Trophoblast cell (in vitro differentiated cells and primary cell): Measurements from ENCODE around the gene PPM1H.
A peak's percentile ranks its signal among the peaks of the same experiment; 100 is the strongest.

Experiments
- DNase-seq, 2 donors: peaks; one replicate each; pipeline ENCODE4 v3.0.0-alpha.2; 2016
- H2AFZ ChIP-seq: 2 replicates; pipeline ENCODE4 v1.6.1; 2013; ENCODE audit warnings: low read length, moderate library complexity, mild to moderate bottlenecking; ENCODE audit not compliant: insufficient read depth, poor library complexity
- H2AK5ac ChIP-seq: 2 replicates; pipeline ENCODE4 v1.6.1; 2013; ENCODE audit warnings: mild to moderate bottlenecking, low read length
- H2BK120ac ChIP-seq: 2 replicates; pipeline ENCODE4 v1.6.1; 2013; ENCODE audit warnings: low read length, mild to moderate bottlenecking, moderate library complexity; ENCODE audit not compliant: insufficient read depth, poor library complexity
- H2BK12ac ChIP-seq: 2 replicates; pipeline ENCODE4 v1.6.1; 2013; ENCODE audit warnings: mild to moderate bottlenecking, low read length, moderate library complexity
- H2BK5ac ChIP-seq: 2 replicates; pipeline ENCODE4 v1.6.1; 2013; ENCODE audit warnings: low read length, low read depth, moderate library complexity, mild to moderate bottlenecking; ENCODE audit not compliant: poor library complexity
- H3K14ac ChIP-seq: 2 replicates; pipeline ENCODE4 v1.6.1; 2013; ENCODE audit warnings: mild to moderate bottlenecking, low read length
- H3K18ac ChIP-seq: 2 replicates; pipeline ENCODE4 v1.6.1; 2013; ENCODE audit warnings: mild to moderate bottlenecking, low read length
- H3K23ac ChIP-seq: 2 replicates; pipeline ENCODE4 v1.6.1; 2013; ENCODE audit warnings: low read length
- H3K27ac ChIP-seq: 2 replicates; pipeline ENCODE4 v1.5.1; 2013; ENCODE audit warnings: low read depth, mild to moderate bottlenecking, inconsistent platforms, low read length, moderate library complexity
- H3K27me3 ChIP-seq: 2 replicates; pipeline ENCODE4 v1.6.1; 2013; ENCODE audit warnings: inconsistent platforms, mild to moderate bottlenecking, low read length, moderate library complexity; ENCODE audit not compliant: insufficient read depth
- H3K36me3 ChIP-seq, 2 experiments: 1 replicate in 1 of 2; 2 replicates in 1 of 2; pipeline ENCODE4 v1.6.1; 2013; ENCODE audit warnings: low read length in 2 of 2, mild to moderate bottlenecking in 2 of 2, moderate library complexity in 1 of 2; ENCODE audit not compliant: insufficient read depth in 2 of 2, control insufficient read depth in 1 of 2
- H3K4ac ChIP-seq: 2 replicates; pipeline ENCODE4 v1.6.1; 2013; ENCODE audit warnings: low read depth, mild to moderate bottlenecking, low read length, moderate library complexity
- H3K4me1 ChIP-seq, 2 experiments: 1 replicate in 1 of 2; 2 replicates in 1 of 2; pipeline ENCODE4 v1.6.1; 2013; ENCODE audit warnings: low read length in 2 of 2, mild to moderate bottlenecking in 2 of 2, moderate library complexity in 1 of 2; ENCODE audit not compliant: insufficient read depth in 2 of 2, control insufficient read depth in 1 of 2
- H3K4me2 ChIP-seq: 2 replicates; pipeline ENCODE4 v1.6.1; 2013; ENCODE audit warnings: inconsistent platforms, mild to moderate bottlenecking, low read length, moderate library complexity
- H3K4me3 ChIP-seq: 2 replicates; pipeline ENCODE4 v1.5.1; 2013; ENCODE audit warnings: mild to moderate bottlenecking, low read depth, low read length, inconsistent platforms
- H3K79me1 ChIP-seq: one replicate; pipeline ENCODE4 v1.6.1; 2013; ENCODE audit warnings: low read length
- H3K79me2 ChIP-seq: 2 replicates; pipeline ENCODE4 v1.6.1; 2013; ENCODE audit warnings: low read length, mild to moderate bottlenecking; ENCODE audit not compliant: control insufficient read depth, insufficient read depth, poor library complexity
- H3K9ac ChIP-seq: 2 replicates; pipeline ENCODE4 v1.6.1; 2013; ENCODE audit warnings: mild to moderate bottlenecking, low read length
- H3K9me3 ChIP-seq: 2 replicates; pipeline ENCODE4 v1.6.1; 2013; ENCODE audit warnings: low read depth, mild to moderate bottlenecking, control low read depth, inconsistent platforms, low read length; ENCODE audit not compliant: insufficient read depth
- H4K12ac ChIP-seq: 2 replicates; pipeline ENCODE4 v1.6.1; 2013; ENCODE audit warnings: low read depth, mild to moderate bottlenecking, low read length, moderate library complexity
- H4K8ac ChIP-seq: 2 replicates; pipeline ENCODE4 v1.6.1; 2013; ENCODE audit warnings: low read depth, mild to moderate bottlenecking, low read length, moderate library complexity
- H4K91ac ChIP-seq: one replicate; pipeline ENCODE4 v1.6.1; 2013; ENCODE audit warnings: low read depth, mild to moderate bottlenecking, low read length, moderate library complexity
- WGBS: extraction: QIAGEN DNeasy Blood & Tissue Kit; methylation state at CpG from one replicate; pipeline ENCODE4 v1.1.7; 2013; ENCODE audit warnings: missing lambda C conversion rate; ENCODE audit not compliant: insufficient read length, insufficient coverage; ENCODE audit errors: extremely low coverage; 5-methylcytosine and 5-hydroxymethylcytosine counted together

The PPM1H gene

GRCh38 chr12:62603061-62603810, 331.7 kb downstream of the PPM1H start:
- Histone ChIP-seq H4K91ac (peak overlapping the region; percentile 95), H2BK120ac (peak overlapping the region; percentile 89), H4K12ac (peak overlapping the region; percentile 92), H3K4me2 (peak overlapping the region; percentile 80), H3K14ac (peak overlapping the region; percentile 84), H3K4me1 (no peaks in the 10 kb centered on the region), H4K8ac (peak overlapping the region; percentile 99), H3K9ac (peak overlapping the region; percentile 99), H3K4ac (peak overlapping the region; percentile 98), H3K27ac (peak overlapping the region; percentile 100), H2AFZ (peak overlapping the region; percentile 95), H2BK5ac (peak overlapping the region; percentile 97), H3K23ac (peak overlapping the region; percentile 1), H2BK12ac (peak overlapping the region; percentile 10), H3K27me3 (no peaks in the 10 kb centered on the region), H2AK5ac (peak overlapping the region; percentile 74), H3K36me3 (no peaks in the 10 kb centered on the region), H3K9me3 (no peaks in the 10 kb centered on the region), H3K79me2 (peaks cover 16% of the 10 kb centered on the region), H3K4me3 (peak overlapping the region; percentile 88), H3K79me1 (peaks cover 17% of the 10 kb centered on the region), H3K18ac (peak overlapping the region; percentile 94)
- DNase-seq = peak; percentile 89 to 90
- no CpG with 5 or more reads among the region's 94 CpGs for WGBS

- H3K27me3 ChIP-seq = no peaks in the 10 kb centered on the region
- peaks cover 16% of the 10 kb centered on the region for H3K79me2 ChIP-seq
- H3K18ac ChIP-seq = peak overlapping the region; percentile 94
- peak; percentile 94 to 97 for DNase-seq
- H2BK5ac ChIP-seq = peak overlapping the region; percentile 97
- H2BK12ac ChIP-seq = peak overlapping the region; percentile 10
- no peaks in the 10 kb centered on the region for H3K4me1 ChIP-seq
- no peak overlapping the region for H3K23ac ChIP-seq
- no peaks in the 10 kb centered on the region for H3K36me3 ChIP-seq
- H3K79me1 ChIP-seq = peaks cover 17% of the 10 kb centered on the region
- peak overlapping the region; percentile 89 for H2BK120ac ChIP-seq
- H3K9me3 ChIP-seq = no peaks in the 10 kb centered on the region
- WGBS = no CpG with 5 or more reads among the region's 66 CpGs
- peak overlapping the region; percentile 99 for H3K9ac ChIP-seq
- H3K4me2 ChIP-seq = peak overlapping the region; percentile 80
- H4K8ac ChIP-seq = peak overlapping the region; percentile 99
- H2AFZ ChIP-seq = peak overlapping the region; percentile 95
- H4K91ac ChIP-seq = peak overlapping the region; percentile 95
- H3K14ac ChIP-seq = peak overlapping the region; percentile 84
- peak overlapping the region; percentile 74 for H2AK5ac ChIP-seq
- H4K12ac ChIP-seq = peak overlapping the region; percentile 92
- peak overlapping the region; percentile 98 for H3K4ac ChIP-seq
- peak overlapping the region; percentile 100 for H3K27ac ChIP-seq
- H3K4me3 ChIP-seq = peak overlapping the region; percentile 88
Observed at GRCh38 chr12:62602255-62603060, 332.5 kb downstream of the PPM1H start.

GRCh38 chr12:62601765-62602164, 333.2 kb downstream of the PPM1H start:
- Histone ChIP-seq H2AK5ac (no peak overlapping the region), H2BK5ac (no peak overlapping the region), H4K91ac (no peak overlapping the region), H4K8ac (peak overlapping the region; percentile 19), H3K27me3 (no peaks in the 10 kb centered on the region), H2AFZ (no peak overlapping the region), H3K79me2 (peaks cover 16% of the 10 kb centered on the region), H3K14ac (no peak overlapping the region), H3K18ac (no peak overlapping the region), H3K27ac (no peak overlapping the region), H3K23ac (no peak overlapping the region), H3K4me2 (no peak overlapping the region), H2BK12ac (no peak overlapping the region), H3K9ac (no peak overlapping the region), H2BK120ac (no peak overlapping the region), H3K4me1 (no peaks in the 10 kb centered on the region), H3K4me3 (no peak overlapping the region), H3K4ac (no peak overlapping the region), H3K79me1 (peaks cover 17% of the 10 kb centered on the region), H4K12ac (no peak overlapping the region), H3K9me3 (no peaks in the 10 kb centered on the region), H3K36me3 (no peaks in the 10 kb centered on the region)
- no CpG with 5 or more reads among the region's 2 CpGs for WGBS
- DNase-seq = no peak

- Histone ChIP-seq H4K12ac (no peak overlapping the region), H3K36me3 (no peaks in the 10 kb centered on the region), H4K8ac (no peak overlapping the region), H3K79me2 (peaks cover 16% of the 10 kb centered on the region), H3K14ac (no peak overlapping the region), H3K23ac (no peak overlapping the region), H3K4me3 (no peak overlapping the region), H2AFZ (no peak overlapping the region), H3K79me1 (peaks cover 17% of the 10 kb centered on the region), H3K9ac (no peak overlapping the region), H3K18ac (no peak overlapping the region), H4K91ac (no peak overlapping the region), H2BK5ac (no peak overlapping the region), H3K27ac (no peak overlapping the region), H3K4me2 (no peak overlapping the region), H3K27me3 (no peaks in the 10 kb centered on the region), H3K4ac (no peak overlapping the region), H2BK12ac (no peak overlapping the region), H2AK5ac (no peak overlapping the region), H2BK120ac (no peak overlapping the region), H3K4me1 (no peaks in the 10 kb centered on the region), H3K9me3 (no peaks in the 10 kb centered on the region)
- peak in 1 of 2 donors; percentile 9 for DNase-seq
- WGBS = no CpG with 5 or more reads among the region's 5 CpGs
Observed at GRCh38 chr12:62599854-62600437, 335.0 kb downstream of the PPM1H start.
